ENCODE results near the gene FRG2B.

GRCh38 chr10:133617196-133617595 is 9.4 kb downstream of the FRG2B start:
- TF ChIP-seq CTCF (conservative IDR thresholded peaks at IDR 0.05; ENCODE audit: low read depth, low read length) (no peak), POLR2A (IDR thresholded peaks at IDR 0.05; ENCODE audit: low read depth, low read length) (no peak), RFX5 (IDR thresholded peaks at IDR 0.05; ENCODE audit: low read depth, low read length) (no peak), CHD1 (IDR thresholded peaks at IDR 0.05; ENCODE audit: low read depth, low read length) (no peak), FOS (IDR thresholded peaks at IDR 0.05; ENCODE audit: low read depth, low read length) (no peak), MAFK (IDR thresholded peaks at IDR 0.05; ENCODE audit: low read depth, low read length) (no peak), RAD21 (IDR thresholded peaks at IDR 0.05; ENCODE audit: low read length) (no peak), BHLHE40 (IDR thresholded peaks at IDR 0.05; ENCODE audit: low read depth, low read length) (no peak), ELK1 (IDR thresholded peaks at IDR 0.05; ENCODE audit: borderline replicate concordance, low read depth, low read length) (no peak), CEBPB (IDR thresholded peaks at IDR 0.05; ENCODE audit: low read depth, low read length) (no peak), MXI1 (IDR thresholded peaks at IDR 0.05; ENCODE audit: borderline replicate concordance, low read depth, low read length) (no peak), USF2 (IDR thresholded peaks at IDR 0.05; ENCODE audit: low read depth, low read length) (no peak), NFE2L2 (IDR thresholded peaks at IDR 0.05; ENCODE audit: low read depth, low read length) (no peak)

Data from IMR-90 (cell line).